GM12878 (cell line): ENCODE data around the gene CCIN. TPM values are rescaled to one million over a fixed set of nuclear protein-coding genes. Genes with fewer than 3 reads are reported as not detected.

Experiments
- ATAC-seq: fragments of 200-7000 bp; cut with Tn5 transposase; 3 replicates; pipeline ENCODE4 v1.9.1; 2020; ENCODE audit warnings: mild to moderate bottlenecking, moderate library complexity
- BruUV-seq: library from RNA; stranded (reverse); fragments of 400-500 nt; replicated peaks from 2 replicates; lab custom pipeline; 2021; lab: Mats Ljungman, UMichigan
- CTCF ChIA-PET: fragments of 300-600 bp; sonication (Branson Sonifier 250); formaldehyde crosslinking; extraction: SDS; loops from one replicate; lab custom pipeline; 2021; ENCODE audit warnings: inconsistent platforms; lab: Yijun Ruan, JAX
- POLR2A ChIA-PET: fragments of 350-600 bp; formaldehyde crosslinking; extraction: SDS; loops from one replicate; lab custom pipeline; 2021; ENCODE audit warnings: inconsistent platforms; lab: Charles Lee
- RAD21 ChIA-PET: fragments of 300-600 bp; sonication (Branson Sonifier 250); formaldehyde crosslinking; loops from one replicate; lab custom pipeline; 2023; ENCODE audit warnings: antibody characterized with exemption; ENCODE audit not compliant: unreplicated experiment; lab: Charles Lee
- SMC1A ChIA-PET: fragments of 300-600 bp; sonication (Branson Sonifier 250); formaldehyde crosslinking; loops from one replicate; lab custom pipeline; 2023; ENCODE audit not compliant: unreplicated experiment, uncharacterized antibody; lab: Charles Lee
- DNase-seq: peaks from one replicate; pipeline ENCODE4 v3.0.0-alpha.2; 2011; ENCODE audit warnings: low read depth, low spot score
- FAIRE-seq: peaks from 3 replicates; lab custom pipeline; 2011; peaks lifted over from hg19 to GRCh38; lab: Jason Lieb, UNC
- H2AFZ ChIP-seq: 2 replicates; pipeline ENCODE4 v1.6.0; 2011; ENCODE audit warnings: low read depth, low read length, control low read depth; ENCODE audit not compliant: control insufficient read depth
- H3K27ac ChIP-seq: 2 replicates; pipeline ENCODE4 v1.5.1; 2011; ENCODE audit warnings: control low read depth; ENCODE audit not compliant: control insufficient read depth, insufficient read depth
- H3K27me3 ChIP-seq, 2 experiments: replicated peaks in 1 of 2; 2 replicates each; pipeline versions ENCODE4 v1.6.0 to v1.6.1; 2011; ENCODE audit warnings: low read length in 1 of 2; ENCODE audit not compliant: control insufficient read depth in 2 of 2, insufficient read depth in 2 of 2
- H3K36me3 ChIP-seq, 2 experiments: 2 replicates each; pipeline ENCODE4 v1.5.1; 2011; ENCODE audit warnings: low read length in 1 of 2; ENCODE audit not compliant: control insufficient read depth in 2 of 2, insufficient read depth in 2 of 2
- H3K4me1 ChIP-seq: 2 replicates; pipeline ENCODE4 v1.6.1; 2011; ENCODE audit warnings: mild to moderate bottlenecking, low read length, moderate library complexity, mixed read lengths; ENCODE audit not compliant: control insufficient read depth, insufficient read depth
- H3K4me2 ChIP-seq: 2 replicates; pipeline ENCODE4 v1.6.0; 2011; ENCODE audit warnings: control low read depth; ENCODE audit not compliant: control insufficient read depth, insufficient read depth
- H3K4me3 ChIP-seq: fragments of 200-600 bp; sonication (generic); 2 replicates; pipeline ENCODE4 v1.5.1; 2016
- H3K79me2 ChIP-seq: 2 replicates; pipeline ENCODE4 v1.6.0; 2011; ENCODE audit warnings: low read length; ENCODE audit not compliant: control insufficient read depth, insufficient read depth
- H3K9ac ChIP-seq: 2 replicates; pipeline ENCODE4 v1.8.0; 2011; ENCODE audit warnings: low read length, control low read depth, mixed read lengths; ENCODE audit not compliant: control insufficient read depth, insufficient read depth
- H3K9me3 ChIP-seq: replicated peaks from 3 replicates; pipeline ENCODE4 v1.5.1; 2011; ENCODE audit warnings: mild to moderate bottlenecking, low read length; ENCODE audit not compliant: control insufficient read depth, insufficient read depth
- H4K20me1 ChIP-seq: 2 replicates; pipeline ENCODE4 v1.6.0; 2011; ENCODE audit not compliant: control insufficient read depth, insufficient read depth
- ATF7 ChIP-seq: fragments of 450-650 bp; IDR thresholded peaks from 2 replicates; pipeline ENCODE4 v1.6.1; 2016; ENCODE audit warnings: low read depth, mild to moderate bottlenecking
- CBFB ChIP-seq: IDR thresholded peaks from 2 replicates; pipeline ENCODE4 v1.6.1; 2016; ENCODE audit warnings: antibody characterized with exemption, low read depth
- KDM1A ChIP-seq: fragments of 200-600 bp; sonication (generic); IDR thresholded peaks from 2 replicates; pipeline ENCODE4 v1.6.1; 2016; ENCODE audit warnings: borderline replicate concordance
- POLR2AphosphoS2 ChIP-seq: IDR thresholded peaks from 2 replicates; pipeline ENCODE4 v1.6.1; 2011; ENCODE audit warnings: low read depth, mild to moderate bottlenecking, low read length, improper control_type of control experiment, moderate library complexity
- SMAD1 ChIP-seq: fragments of 450-650 bp; IDR thresholded peaks from 2 replicates; pipeline ENCODE4 v1.6.1; 2018; ENCODE audit warnings: mild to moderate bottlenecking, low read depth; ENCODE audit not compliant: partially characterized antibody
- SPI1 ChIP-seq: IDR thresholded peaks from 2 replicates; pipeline ENCODE4 v1.6.1; 2011; ENCODE audit warnings: low read depth, mild to moderate bottlenecking, low read length, moderate library complexity, borderline replicate concordance; ENCODE audit not compliant: insufficient read depth
- SREBF1 ChIP-seq: IDR thresholded peaks from 2 replicates; pipeline ENCODE4 v1.6.1; 2012; ENCODE audit warnings: mild to moderate bottlenecking, low read length
- STAT1 ChIP-seq: fragments of 450-650 bp; conservative IDR thresholded peaks from 2 replicates; pipeline ENCODE4 v1.6.1; 2014; ENCODE audit warnings: antibody characterized with exemption, mild to moderate bottlenecking
- WGBS: methylation state at CpG from one replicate; pipeline ENCODE4 v1.1.6; 2016; ENCODE audit warnings: low lambda C conversion rate; ENCODE audit not compliant: insufficient replicate concordance, insufficient coverage; ENCODE audit errors: missing lambda C conversion rate; 5-methylcytosine and 5-hydroxymethylcytosine counted together
- in situ Hi-C: fragments of 300-500 bp; cut with MboI; formaldehyde crosslinking; loops from 9 replicates; pipeline ENCODE4 v1.14.3; 2018; ENCODE audit warnings: mixed read lengths
- intact Hi-C: fragments of 100-400 bp; cut with micrococcal nuclease; formaldehyde crosslinking; loops from one replicate; pipeline ENCODE4 v1.14.2; 2022; ENCODE audit not compliant: unreplicated experiment
- polyA plus RNA-seq, 11 experiments: library from polyadenylated mRNA; depleted of rRNA in 4 of 11; unstranded in 6 of 11; stranded (reverse) in 5 of 11; fragments of >200 nt; fragmentation: Nextera tagmentation in 4 of 11; fragmentation: Illumina TruSeq in 1 of 11; extraction: Ambion mirVana in 4 of 11; extraction: Trizol in 1 of 11; gene quantifications; 1 replicate in 1 of 11; 2 replicates in 10 of 11; pipeline versions ENCODE4 v1.2.1 to v1.2.3, GENCODE V29; 2011 to 2016; ENCODE audit warnings: inconsistent platforms in 2 of 11, missing spikeins in 2 of 11, low read depth in 1 of 11
- total RNA-seq, 4 experiments: library from RNA; depleted of rRNA in 3 of 4; stranded (reverse); fragments of >200 nt in 3 of 4; fragmentation: Illumina TruSeq in 1 of 4; extraction: Trizol in 1 of 4; gene quantifications; 2 replicates each; pipeline versions ENCODE4 v1.2.1 to v1.2.3, GENCODE V29; 2013 to 2021
- TF ChIP-seq, protein P1 (sequence below): fragments of 450-650 bp; IDR thresholded peaks from 2 replicates; pipeline ENCODE4 v1.6.1; 2016; ENCODE audit warnings: mild to moderate bottlenecking, moderate library complexity, borderline replicate concordance
- TF ChIP-seq, protein P2 (sequence below): IDR thresholded peaks from 2 replicates; pipeline ENCODE4 v1.6.1; 2011; ENCODE audit warnings: borderline replicate concordance, low read depth, mild to moderate bottlenecking, moderate library complexity, mixed read lengths, low read length; ENCODE audit not compliant: insufficient read depth; ENCODE audit errors: extremely low read length
- TF ChIP-seq, protein P3 (sequence below): fragments of 450-650 bp; IDR thresholded peaks from 2 replicates; pipeline ENCODE4 v1.6.1; 2018; ENCODE audit warnings: borderline replicate concordance, mild to moderate bottlenecking; ENCODE audit not compliant: partially characterized antibody

The CCIN gene
- total and polyA plus RNA-seq, 10 of the 15 experiments (the other 5 are each of a cell fraction or from before 2014, with no cell fraction given): not detected

DNA sequence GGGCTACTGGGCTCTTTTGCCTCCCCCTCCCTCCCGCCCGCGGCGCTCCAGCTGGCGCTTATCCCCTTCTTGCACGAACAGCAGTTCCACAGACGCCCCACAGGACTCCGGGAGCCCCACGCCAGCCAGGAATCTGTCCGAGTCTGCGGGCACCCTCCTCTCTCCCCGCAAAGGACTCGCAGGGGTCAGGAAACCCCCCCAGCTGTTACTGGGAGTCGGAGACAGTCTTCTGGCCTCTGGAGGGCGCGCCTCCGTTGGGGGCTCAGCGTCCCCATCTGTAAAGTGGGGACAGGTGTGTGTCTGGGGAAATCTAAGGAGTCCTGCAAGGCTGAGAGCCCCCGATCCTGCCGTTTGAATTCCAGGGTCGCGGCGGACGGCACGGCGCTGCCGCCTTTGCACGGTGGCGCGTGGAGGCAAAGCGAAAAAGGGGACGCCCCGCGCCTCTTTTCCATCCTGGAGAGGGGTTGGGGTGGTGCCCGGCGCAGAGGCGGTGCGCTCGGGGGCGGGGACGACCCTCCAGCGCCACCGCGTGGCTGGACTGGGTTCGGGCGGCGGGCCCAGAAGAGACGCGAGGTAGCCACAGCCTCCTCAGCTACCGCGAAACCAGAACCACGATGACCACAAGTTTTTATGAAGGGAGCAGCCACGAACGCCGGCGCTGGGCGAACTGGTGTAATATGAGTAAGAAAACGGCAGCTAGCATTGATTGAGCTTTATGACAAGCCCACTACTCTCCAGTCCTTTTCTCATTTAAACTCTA lies 2.8 kb upstream of the CCIN start (continued):
- TF ChIP-seq SPI1: no peak

DNA sequence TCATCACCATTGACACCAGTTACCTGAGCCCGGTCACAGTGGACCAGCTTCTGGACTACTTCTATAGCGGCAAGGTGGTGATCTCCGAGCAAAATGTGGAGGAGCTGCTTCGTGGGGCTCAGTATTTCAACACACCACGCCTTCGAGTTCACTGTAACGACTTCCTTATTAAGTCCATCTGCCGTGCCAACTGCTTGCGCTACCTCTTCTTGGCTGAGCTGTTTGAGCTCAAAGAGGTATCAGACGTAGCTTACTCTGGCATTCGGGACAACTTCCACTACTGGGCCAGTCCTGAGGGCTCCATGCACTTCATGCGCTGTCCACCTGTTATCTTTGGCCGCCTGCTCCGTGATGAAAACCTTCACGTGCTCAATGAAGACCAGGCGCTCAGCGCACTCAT lies 520 bp downstream of the CCIN start:
- CTCF ChIA-PET: interaction anchor here (0.5 to 7.8 kb wide), 3 partner anchors 20 to 74 kb away, joined by 3 to 258 read pairs (median 3); no protein-coding TSS in a partner anchor
- BruUV-seq: no TSS peak
- H3K9ac ChIP-seq: no peak overlapping the region
- no peak overlapping the region for H3K4me2 ChIP-seq
- in situ Hi-C loops: loop anchor here (5.0 kb wide), 1 partner anchor 67 kb away; no protein-coding TSS in a partner anchor
- H3K4me3 ChIP-seq: no peak overlapping the region
- H3K79me2 ChIP-seq: no peaks in the 10 kb centered on the region
- H3K36me3 ChIP-seq: no peaks in the 10 kb centered on the region
- RAD21 ChIA-PET: interaction anchor here (1.6 kb wide), 1 partner anchor 159 kb away, joined by 4 read pairs; no protein-coding TSS in a partner anchor
- no peak for ATAC-seq
- H3K27ac ChIP-seq: no peak overlapping the region
- no peaks in the 10 kb centered on the region for H4K20me1 ChIP-seq
- FAIRE-seq: no peak
- H3K27me3 ChIP-seq: no peaks in the 10 kb centered on the region; a peak in 2 of 4 replicates
- no peak overlapping the region for H2AFZ ChIP-seq
- WGBS: 60% methylated on average over 17 of the region's 17 CpGs
- H3K4me1 ChIP-seq: peaks cover 3% of the 10 kb centered on the region; the same call in 1 of the 2 replicates
- SMC1A ChIA-PET: interaction anchor here (1.8 to 9.1 kb wide), 2 partner anchors 21 to 67 kb away, joined by 5 to 134 read pairs; no protein-coding TSS in a partner anchor
- intact Hi-C loops: loop anchor here (10.0 kb wide), 1 partner anchor 135 kb away; the partner anchor contains the start of gene RECK
- no peak for DNase-seq
- H3K9me3 ChIP-seq: no peaks in the 10 kb centered on the region
- POLR2A ChIA-PET: no interaction called here
- TF ChIP-seq, protein P1, sequence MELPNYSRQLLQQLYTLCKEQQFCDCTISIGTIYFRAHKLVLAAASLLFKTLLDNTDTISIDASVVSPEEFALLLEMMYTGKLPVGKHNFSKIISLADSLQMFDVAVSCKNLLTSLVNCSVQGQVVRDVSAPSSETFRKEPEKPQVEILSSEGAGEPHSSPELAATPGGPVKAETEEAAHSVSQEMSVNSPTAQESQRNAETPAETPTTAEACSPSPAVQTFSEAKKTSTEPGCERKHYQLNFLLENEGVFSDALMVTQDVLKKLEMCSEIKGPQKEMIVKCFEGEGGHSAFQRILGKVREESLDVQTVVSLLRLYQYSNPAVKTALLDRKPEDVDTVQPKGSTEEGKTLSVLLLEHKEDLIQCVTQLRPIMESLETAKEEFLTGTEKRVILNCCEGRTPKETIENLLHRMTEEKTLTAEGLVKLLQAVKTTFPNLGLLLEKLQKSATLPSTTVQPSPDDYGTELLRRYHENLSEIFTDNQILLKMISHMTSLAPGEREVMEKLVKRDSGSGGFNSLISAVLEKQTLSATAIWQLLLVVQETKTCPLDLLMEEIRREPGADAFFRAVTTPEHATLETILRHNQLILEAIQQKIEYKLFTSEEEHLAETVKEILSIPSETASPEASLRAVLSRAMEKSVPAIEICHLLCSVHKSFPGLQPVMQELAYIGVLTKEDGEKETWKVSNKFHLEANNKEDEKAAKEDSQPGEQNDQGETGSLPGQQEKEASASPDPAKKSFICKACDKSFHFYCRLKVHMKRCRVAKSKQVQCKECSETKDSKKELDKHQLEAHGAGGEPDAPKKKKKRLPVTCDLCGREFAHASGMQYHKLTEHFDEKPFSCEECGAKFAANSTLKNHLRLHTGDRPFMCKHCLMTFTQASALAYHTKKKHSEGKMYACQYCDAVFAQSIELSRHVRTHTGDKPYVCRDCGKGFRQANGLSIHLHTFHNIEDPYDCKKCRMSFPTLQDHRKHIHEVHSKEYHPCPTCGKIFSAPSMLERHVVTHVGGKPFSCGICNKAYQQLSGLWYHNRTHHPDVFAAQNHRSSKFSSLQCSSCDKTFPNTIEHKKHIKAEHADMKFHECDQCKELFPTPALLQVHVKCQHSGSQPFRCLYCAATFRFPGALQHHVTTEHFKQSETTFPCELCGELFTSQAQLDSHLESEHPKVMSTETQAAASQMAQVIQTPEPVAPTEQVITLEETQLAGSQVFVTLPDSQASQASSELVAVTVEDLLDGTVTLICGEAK: no peak
- TF ChIP-seq, protein P2, sequence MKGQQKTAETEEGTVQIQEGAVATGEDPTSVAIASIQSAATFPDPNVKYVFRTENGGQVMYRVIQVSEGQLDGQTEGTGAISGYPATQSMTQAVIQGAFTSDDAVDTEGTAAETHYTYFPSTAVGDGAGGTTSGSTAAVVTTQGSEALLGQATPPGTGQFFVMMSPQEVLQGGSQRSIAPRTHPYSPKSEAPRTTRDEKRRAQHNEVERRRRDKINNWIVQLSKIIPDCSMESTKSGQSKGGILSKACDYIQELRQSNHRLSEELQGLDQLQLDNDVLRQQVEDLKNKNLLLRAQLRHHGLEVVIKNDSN: no peak
- TF ChIP-seq ATF7 (no peak), SPI1 (no peak), POLR2AphosphoS2 (no peak), CBFB (no peak), SMAD1 (no peak), SREBF1 (no peak), KDM1A (no peak), STAT1 (no peak)
- TF ChIP-seq, protein P3, sequence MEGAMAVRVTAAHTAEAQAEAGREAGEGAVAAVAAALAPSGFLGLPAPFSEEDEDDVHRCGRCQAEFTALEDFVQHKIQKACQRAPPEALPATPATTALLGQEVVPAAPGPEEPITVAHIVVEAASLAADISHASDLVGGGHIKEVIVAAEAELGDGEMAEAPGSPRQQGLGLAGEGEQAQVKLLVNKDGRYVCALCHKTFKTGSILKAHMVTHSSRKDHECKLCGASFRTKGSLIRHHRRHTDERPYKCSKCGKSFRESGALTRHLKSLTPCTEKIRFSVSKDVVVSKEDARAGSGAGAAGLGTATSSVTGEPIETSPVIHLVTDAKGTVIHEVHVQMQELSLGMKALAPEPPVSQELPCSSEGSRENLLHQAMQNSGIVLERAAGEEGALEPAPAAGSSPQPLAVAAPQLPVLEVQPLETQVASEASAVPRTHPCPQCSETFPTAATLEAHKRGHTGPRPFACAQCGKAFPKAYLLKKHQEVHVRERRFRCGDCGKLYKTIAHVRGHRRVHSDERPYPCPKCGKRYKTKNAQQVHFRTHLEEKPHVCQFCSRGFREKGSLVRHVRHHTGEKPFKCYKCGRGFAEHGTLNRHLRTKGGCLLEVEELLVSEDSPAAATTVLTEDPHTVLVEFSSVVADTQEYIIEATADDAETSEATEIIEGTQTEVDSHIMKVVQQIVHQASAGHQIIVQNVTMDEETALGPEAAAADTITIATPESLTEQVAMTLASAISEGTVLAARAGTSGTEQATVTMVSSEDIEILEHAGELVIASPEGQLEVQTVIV: no peak
